Body of pancreas (tissue), 4 donors: Measurements from ENCODE around the gene AFF3.

ENCODE experiments used
- CTCF ChIP-seq, 7 experiments: fragments of 450-650 bp in 4 of 7; fragments of 200-600 bp in 3 of 7; sonication (generic) in 3 of 7; IDR thresholded peaks; one replicate each; pipeline ENCODE4 v1.5.1; 2016 to 2019; ENCODE audit warnings: antibody characterized with exemption in 7 of 7
- POLR2A ChIP-seq, 3 donors: fragments of 450-650 bp; IDR thresholded peaks; one replicate each; pipeline ENCODE4 v1.6.1; 2016; ENCODE audit warnings: antibody characterized with exemption in 3 of 3, mild to moderate bottlenecking in 2 of 3

- no peak for TF ChIP-seq CTCF (IDR thresholded peaks at IDR 0.05)
- TF ChIP-seq POLR2A (IDR thresholded peaks at IDR 0.05), result no peak
These were observed 289.9 kb downstream of the AFF3 start for GRCh38 chr2:99852376-99852934.
